Measurements from ENCODE around the gene ARPP19. TPM values are rescaled to one million over a fixed set of nuclear protein-coding genes. Genes with fewer than 3 reads are reported as not detected.
A peak's percentile ranks its signal among the peaks of the same experiment; 100 is the strongest.

Gene ARPP19
- total RNA-seq, 1 experiment from 2014 or later = 164 TPM

DNA sequence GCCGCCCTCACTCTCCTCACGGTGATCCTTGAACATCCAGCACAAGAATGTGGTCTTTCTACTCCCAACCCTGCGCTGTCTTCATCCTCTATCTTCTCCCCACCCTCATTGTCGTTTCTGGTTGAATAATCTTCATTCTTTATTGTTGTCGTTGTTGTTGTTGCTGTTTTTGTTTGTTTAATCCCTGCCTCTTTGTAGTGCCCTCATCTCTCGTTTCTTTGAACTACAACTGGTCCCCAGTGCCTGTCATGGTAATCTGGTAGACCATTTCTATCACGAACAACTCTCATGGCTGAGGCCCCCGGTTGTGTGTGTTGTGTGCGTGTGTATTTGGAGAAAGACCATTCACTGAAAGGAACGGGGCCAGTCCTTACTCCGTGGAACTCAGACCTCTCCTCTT lies 38.9 kb downstream of the ARPP19 start:
- no peaks in the 10 kb centered on the region for H3K9me3 ChIP-seq (replicated peaks)
- no peaks in the 10 kb centered on the region for H3K27me3 ChIP-seq (replicated peaks)
- peaks cover 4% of the 10 kb centered on the region; the same call in 1 of the 2 replicates for H3K36me3 ChIP-seq
- H3K4me1 ChIP-seq (replicated peaks) = peaks cover 18% of the 10 kb centered on the region
- DNase-seq (ENCODE audit: low read depth in 1 of 2, low spot score in 2 of 2) = no peak
- H3K4me3 ChIP-seq = no peak overlapping the region
- no peak overlapping the region for H3K27ac ChIP-seq

DNA sequence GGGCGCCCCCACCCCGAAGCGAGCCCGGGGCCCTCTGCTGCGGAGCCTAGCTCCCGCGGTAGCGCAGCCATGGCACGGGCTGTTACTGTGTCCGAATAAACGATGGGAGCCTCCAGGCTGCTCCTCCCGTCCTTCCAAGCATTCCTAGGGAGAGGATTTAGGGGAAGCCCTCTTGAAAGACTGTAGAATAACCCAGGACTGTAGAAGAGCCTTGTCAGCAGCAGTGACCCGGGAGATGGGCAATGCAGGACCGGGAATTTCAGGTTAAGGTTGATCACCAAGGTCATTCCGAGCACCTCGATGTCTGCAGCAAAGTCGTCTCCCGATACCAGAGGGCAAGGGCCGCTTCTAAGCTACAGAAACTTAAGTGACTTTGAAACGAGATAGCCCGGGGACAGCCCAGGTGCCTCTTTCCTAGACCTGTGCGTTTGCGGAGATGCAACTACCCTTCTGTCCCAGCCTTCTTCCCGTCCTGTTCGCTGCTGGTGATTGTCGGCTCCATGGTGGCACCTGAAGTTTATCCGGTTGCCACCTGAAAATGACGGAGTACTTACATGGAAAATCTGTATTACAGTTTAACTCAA lies 39.4 kb downstream of the ARPP19 start:
- Histone ChIP-seq H3K4me1 (replicated peaks) (peaks cover 18% of the 10 kb centered on the region), H3K27me3 (replicated peaks) (no peaks in the 10 kb centered on the region), H3K27ac (0 out of 2 replicates have a peak overlapping the region, but pooled peaks have one; percentile 24), H3K36me3 (peaks cover 4% of the 10 kb centered on the region; the same call in 1 of the 2 replicates), H3K4me3 (peak overlapping the region; percentile 91), H3K9me3 (replicated peaks) (no peaks in the 10 kb centered on the region)
- DNase-seq (ENCODE audit: low read depth in 1 of 2, low spot score in 2 of 2) = no peak

DNA sequence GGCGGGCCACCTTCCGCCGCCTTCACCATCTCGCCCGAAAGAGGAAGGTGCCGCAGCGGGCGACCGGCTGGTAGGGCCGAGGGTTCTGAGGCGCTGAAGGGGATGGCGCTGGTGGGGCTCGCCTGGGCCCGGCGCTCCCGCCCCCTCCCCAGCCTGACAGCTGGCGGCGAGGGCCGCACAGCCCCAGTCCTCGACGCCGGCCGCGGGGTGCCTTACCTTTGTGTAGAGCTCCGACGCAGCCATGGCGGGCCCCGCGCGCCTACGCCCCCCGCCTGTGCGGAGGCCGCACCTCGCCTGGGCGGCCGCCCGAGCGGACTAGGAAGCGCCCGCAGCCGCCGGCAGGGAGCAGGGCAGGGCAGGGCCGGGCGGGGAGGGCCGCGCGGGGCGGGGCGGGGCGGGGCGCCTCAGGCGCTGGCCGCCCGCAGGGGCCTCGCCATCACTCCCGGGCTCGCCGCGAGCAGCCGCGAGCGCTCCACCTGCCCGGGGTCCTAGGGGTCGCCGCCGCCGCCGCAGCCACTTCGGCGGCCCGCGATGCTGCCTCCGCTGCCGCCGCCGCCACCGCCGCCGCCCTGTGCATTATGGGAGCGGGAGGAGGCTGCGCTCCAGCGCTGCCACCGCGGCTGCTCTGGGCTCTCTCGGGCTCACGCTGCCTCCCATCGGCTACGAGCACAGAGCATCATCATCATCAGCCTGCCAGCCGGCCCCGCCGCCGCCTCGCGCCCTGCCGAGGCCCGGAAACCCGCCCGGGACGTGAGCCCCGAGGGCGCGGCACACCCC lies 40.1 kb downstream of the ARPP19 start, which contains the start of gene MYO5A:
MYO5A (minus strand) TSS at position 317 of the 777 bp plus-strand sequence; CDS start at position 243, 74 bp downstream.
- peak within 1 kb of the TSS; percentile 24; the same call in 1 of the 2 replicates for H3K27ac ChIP-seq
- no peaks in the 10 kb centered on the region for H3K27me3 ChIP-seq (replicated peaks)
- peak within 1 kb of the TSS; percentile 91 for H3K4me3 ChIP-seq
- peaks cover 20% of the 10 kb centered on the region for H3K4me1 ChIP-seq (replicated peaks)
- peak; percentile 63 to 72 for DNase-seq (ENCODE audit: low read depth in 1 of 2, low spot score in 2 of 2)
- peaks cover 4% of the 10 kb centered on the region; the same call in 1 of the 2 replicates for H3K36me3 ChIP-seq
- no peaks in the 10 kb centered on the region for H3K9me3 ChIP-seq (replicated peaks)

DNA sequence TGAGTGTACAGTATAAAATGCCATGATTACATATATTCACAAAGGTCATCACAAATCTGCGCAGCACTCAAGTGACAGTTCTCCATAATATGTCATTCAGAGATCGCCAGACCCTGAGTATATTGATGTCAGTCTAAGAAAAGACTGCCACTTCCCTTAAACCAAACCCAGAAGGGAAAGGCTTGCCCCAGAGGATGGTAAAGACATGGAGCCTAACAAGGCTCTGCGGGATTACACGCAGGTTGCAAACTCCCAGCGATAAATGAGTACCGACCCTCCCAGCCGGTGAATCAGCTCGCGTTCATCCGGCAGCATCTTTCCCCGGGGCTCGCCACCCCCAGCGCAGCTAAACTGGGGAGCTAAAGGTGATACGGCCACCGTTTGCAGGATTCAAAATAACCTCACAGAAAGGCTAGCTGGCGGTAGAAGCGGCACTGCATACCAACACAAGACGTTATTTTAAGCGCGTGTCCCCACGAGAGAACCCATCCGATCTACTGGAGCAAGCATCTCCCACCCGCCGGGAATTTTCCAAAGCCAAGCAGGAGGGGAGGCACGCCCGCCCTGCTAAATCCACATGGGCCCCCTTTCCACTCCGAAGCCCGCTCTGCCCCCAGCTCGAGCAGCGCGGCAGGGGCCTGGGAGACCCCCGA lies 40.8 kb downstream of the ARPP19 start:
- Histone ChIP-seq H3K27ac (peak overlapping the region; percentile 5; the same call in 1 of the 2 replicates), H3K27me3 (replicated peaks) (no peaks in the 10 kb centered on the region), H3K36me3 (peaks cover 4% of the 10 kb centered on the region; the same call in 1 of the 2 replicates), H3K4me3 (peak overlapping the region; percentile 91), H3K9me3 (replicated peaks) (no peaks in the 10 kb centered on the region), H3K4me1 (replicated peaks) (peaks cover 27% of the 10 kb centered on the region)
- DNase-seq (ENCODE audit: low read depth in 1 of 2, low spot score in 2 of 2) = no peak

DNA sequence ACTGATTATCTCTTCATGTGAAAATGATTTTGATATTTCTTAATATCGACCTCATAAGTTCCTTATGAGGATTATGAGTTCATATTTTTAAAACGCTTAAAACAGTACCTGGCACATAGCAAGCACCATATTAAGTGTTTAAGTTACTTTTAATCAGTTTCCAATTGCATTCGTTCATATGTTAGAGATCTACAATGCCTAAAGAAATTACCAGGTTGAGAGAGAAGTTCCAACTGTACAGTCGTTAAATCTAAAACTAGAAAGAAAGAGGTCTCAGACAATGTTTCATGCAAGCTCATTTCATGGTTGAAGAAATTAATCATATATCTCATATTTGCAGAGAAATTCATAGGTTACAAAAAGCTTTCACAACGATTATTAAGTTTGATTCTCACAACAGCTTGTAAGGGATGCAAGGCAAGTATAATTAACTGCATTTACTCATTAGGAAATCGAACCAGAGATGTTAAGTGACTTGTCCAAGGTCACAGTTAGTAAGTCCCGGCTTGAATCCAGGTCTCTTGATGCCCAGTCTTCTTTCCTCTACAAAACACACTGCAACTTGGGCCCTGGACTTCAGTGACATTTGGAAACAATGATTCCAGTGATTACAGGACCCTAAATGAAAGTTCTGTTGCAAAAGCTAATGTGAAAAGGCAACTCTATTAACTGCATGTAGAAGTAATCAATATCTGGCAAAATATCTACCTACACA lies 41.5 kb downstream of the ARPP19 start:
- no peak for DNase-seq (ENCODE audit: low read depth in 1 of 2, low spot score in 2 of 2)
- Histone ChIP-seq H3K4me3 (peak overlapping the region; percentile 91), H3K4me1 (replicated peaks) (peaks cover 34% of the 10 kb centered on the region)

DNA sequence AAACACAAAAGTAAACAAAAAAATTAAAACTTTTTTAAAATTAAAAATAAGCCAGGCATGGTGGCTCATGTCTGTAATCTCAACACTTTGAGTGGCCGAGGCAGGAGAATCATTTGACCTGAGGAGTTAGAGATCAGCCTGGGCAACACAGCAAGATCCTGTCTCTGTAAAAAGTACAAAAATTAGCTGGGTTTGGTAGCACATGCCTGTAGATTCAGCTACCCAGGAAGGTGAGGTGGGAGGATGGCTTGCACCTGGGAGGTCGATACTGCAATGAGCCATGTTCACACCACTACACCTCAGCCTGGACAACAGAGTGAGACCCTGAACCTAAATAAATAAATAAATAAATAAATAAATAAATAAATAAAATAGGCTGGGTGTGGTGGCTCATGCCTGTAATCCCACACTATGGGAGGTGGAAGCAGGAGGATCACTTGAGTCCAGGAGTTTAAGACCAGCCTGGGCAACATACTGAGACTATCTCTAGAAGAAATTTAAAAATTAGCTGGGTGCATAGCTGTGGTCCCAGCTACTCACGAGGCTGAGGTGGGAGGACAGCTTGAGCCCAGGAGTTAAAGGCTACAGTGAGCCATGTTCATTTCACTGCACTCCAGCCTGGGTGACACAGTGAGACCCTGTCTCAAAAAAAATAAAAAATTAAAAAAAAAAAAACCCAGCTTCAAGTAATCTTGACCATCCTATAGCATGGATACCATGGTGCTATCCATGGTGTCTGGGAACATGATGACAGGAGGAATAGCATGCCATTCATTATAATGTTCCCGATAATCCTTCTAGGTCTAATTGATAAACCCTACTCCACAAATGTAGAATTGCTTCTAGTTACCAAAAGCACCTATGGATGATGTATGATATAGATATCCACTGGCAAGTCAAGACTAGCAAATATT lies 44.4 kb downstream of the ARPP19 start:
- Histone ChIP-seq H3K9me3 (replicated peaks) (no peaks in the 10 kb centered on the region), H3K4me3 (no peak overlapping the region), H3K4me1 (replicated peaks) (peaks cover 32% of the 10 kb centered on the region), H3K27me3 (replicated peaks) (no peaks in the 10 kb centered on the region), H3K27ac (no peak overlapping the region), H3K36me3 (peaks cover 4% of the 10 kb centered on the region; the same call in 1 of the 2 replicates)
- no peak for DNase-seq (ENCODE audit: low read depth in 1 of 2, low spot score in 2 of 2)

More for the DNA sequence above, 41.5 kb downstream of the ARPP19 start:
- Histone ChIP-seq H3K9me3 (replicated peaks) (no peaks in the 10 kb centered on the region), H3K27ac (no peak overlapping the region), H3K27me3 (replicated peaks) (no peaks in the 10 kb centered on the region), H3K36me3 (peaks cover 4% of the 10 kb centered on the region; the same call in 1 of the 2 replicates)

DNA sequence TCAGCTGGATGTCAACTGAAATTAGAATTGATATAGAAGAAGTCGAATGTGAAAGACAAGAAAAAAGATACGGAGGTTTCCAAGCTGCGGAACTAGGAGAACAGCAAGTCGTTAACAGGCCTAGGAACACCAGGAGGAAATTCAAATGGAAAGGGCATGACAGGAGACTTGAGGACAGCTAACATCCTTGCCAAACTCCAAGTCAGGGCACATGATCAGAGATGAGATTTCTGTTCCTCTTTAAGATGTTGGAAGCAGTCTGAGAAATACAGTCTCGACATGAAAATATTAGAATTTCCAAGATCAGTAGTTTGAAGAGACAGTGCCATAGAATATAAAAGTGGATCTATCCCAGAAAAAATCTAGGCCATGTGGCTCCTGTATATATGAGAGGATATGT lies 45.2 kb downstream of the ARPP19 start:
- H3K4me3 ChIP-seq = no peak overlapping the region
- H3K27me3 ChIP-seq (replicated peaks) = no peaks in the 10 kb centered on the region
- H3K27ac ChIP-seq = peak overlapping the region; percentile 15; the same call in 1 of the 2 replicates
- no peaks in the 10 kb centered on the region for H3K9me3 ChIP-seq (replicated peaks)
- peaks cover 26% of the 10 kb centered on the region for H3K4me1 ChIP-seq (replicated peaks)
- no peaks in the 10 kb centered on the region for H3K36me3 ChIP-seq
- no peak for DNase-seq (ENCODE audit: low read depth in 1 of 2, low spot score in 2 of 2)

DNA sequence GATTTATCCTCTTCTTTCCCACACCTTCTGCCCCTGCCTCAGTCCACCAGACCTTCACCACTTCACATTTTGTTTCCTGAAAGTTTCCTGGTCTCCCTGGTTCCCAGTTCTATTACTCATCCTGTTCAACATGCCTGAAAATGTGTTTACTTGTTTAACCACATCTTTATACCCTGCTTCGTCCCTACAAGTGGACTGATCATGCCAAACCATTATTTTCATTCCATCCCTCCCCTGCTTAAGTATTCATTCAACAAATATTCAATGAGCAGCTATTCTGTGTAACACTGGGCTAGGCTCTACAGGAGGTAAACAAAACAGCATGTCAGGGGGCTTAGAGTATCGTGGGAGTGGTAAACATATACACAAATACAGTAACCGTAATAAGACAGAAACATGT lies 45.6 kb downstream of the ARPP19 start:
- H3K9me3 ChIP-seq (replicated peaks) = no peaks in the 10 kb centered on the region
- H3K4me3 ChIP-seq = no peak overlapping the region
- H3K27ac ChIP-seq = peak overlapping the region; percentile 69
- H3K36me3 ChIP-seq = no peaks in the 10 kb centered on the region
- H3K4me1 ChIP-seq (replicated peaks) = peaks cover 23% of the 10 kb centered on the region
- no peaks in the 10 kb centered on the region for H3K27me3 ChIP-seq (replicated peaks)
- DNase-seq (ENCODE audit: low read depth in 1 of 2, low spot score in 2 of 2) = peak in 1 of 2 experiments; percentile 78

DNA sequence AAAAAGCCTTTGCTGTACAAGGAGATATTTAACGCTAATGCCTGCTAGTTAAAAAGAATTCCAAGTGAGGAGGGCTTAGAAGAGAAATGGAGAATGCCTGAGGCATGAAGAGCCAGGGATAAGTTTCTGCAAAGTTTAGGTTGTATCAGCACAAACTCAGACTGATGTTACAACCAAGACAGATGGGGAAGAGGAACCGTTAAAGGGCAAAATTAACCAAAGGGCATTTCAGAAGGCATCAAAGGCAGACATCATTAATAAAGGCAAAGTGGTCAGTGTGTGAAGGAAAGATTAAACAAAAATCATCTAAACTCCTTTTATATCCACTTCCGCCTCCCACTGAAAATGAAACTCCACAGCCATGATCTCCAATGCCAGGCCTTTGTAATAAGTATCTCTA lies 47.1 kb downstream of the ARPP19 start:
- no peaks in the 10 kb centered on the region for H3K27me3 ChIP-seq (replicated peaks)
- no peak for DNase-seq (ENCODE audit: low read depth in 1 of 2, low spot score in 2 of 2)
- H3K36me3 ChIP-seq = no peaks in the 10 kb centered on the region
- H3K4me3 ChIP-seq = no peak overlapping the region
- H3K9me3 ChIP-seq (replicated peaks) = no peaks in the 10 kb centered on the region
- H3K4me1 ChIP-seq (replicated peaks) = peaks cover 16% of the 10 kb centered on the region
- no peak overlapping the region for H3K27ac ChIP-seq

DNA sequence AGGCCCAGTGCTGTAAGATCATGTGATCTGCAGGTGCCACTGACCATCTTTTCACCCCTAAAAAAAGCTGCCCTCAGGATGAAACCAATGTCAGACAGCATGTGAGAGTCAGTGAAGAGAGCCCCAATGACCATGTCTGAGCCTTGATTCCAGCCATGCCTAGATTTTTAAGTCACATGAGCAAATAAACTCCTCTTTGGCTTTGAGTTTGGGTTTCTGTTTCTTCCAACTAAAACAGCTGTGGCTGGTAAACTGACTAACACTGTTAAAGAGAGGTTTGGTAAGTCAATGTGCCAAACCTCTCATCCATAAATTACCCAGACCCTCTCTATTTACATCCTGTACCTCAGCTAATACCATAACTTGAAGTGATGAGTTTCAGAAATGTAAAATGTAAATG lies 48.4 kb downstream of the ARPP19 start:
- Histone ChIP-seq H3K27me3 (replicated peaks) (no peaks in the 10 kb centered on the region), H3K9me3 (replicated peaks) (no peaks in the 10 kb centered on the region), H3K27ac (no peak overlapping the region), H3K36me3 (no peaks in the 10 kb centered on the region), H3K4me3 (no peak overlapping the region), H3K4me1 (replicated peaks) (peaks cover 16% of the 10 kb centered on the region)
- DNase-seq (ENCODE audit: low read depth in 1 of 2, low spot score in 2 of 2) = no peak

DNA sequence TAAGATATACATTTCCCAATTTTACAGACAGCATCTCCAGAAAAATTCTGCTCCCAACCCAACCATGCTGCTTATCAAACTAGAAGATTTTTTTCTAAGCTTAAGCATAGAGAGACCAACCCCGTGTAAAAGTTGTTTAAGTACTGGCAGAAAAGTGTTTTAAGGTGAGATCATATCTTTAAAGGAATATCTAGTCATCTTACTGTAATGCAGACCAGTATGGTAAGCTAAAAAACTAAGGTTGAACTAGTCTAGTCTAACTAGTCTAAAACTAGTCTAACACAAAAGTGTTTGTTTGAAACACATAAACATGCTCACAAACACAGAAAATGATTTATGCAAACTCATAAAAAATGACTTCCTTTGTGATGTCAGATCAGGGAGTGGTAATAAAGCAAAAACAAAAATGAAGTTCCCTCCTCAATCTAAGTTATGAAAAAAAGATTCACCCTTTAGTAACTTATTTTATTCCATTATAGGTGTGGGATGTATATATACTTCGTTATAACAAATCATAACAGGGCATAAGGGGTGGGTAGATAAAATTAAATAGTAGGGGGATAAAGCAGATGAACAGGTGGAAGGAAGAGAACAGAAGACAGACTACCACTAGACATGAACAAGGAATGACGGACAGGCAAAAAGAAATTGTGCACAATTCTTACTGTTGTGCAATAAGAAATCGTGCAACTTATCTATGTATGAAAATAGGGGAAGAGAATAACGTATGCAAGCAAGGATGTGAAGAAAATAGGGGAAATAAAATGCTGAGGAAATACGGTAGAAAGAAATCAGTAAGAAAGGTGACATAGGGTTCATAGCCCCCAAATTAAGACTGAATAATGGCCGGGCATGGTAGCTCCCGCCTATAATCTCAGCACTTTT lies 50.1 kb downstream of the ARPP19 start:
- no peaks in the 10 kb centered on the region for H3K9me3 ChIP-seq (replicated peaks)
- DNase-seq (ENCODE audit: low read depth in 1 of 2, low spot score in 2 of 2) = no peak

DNA sequence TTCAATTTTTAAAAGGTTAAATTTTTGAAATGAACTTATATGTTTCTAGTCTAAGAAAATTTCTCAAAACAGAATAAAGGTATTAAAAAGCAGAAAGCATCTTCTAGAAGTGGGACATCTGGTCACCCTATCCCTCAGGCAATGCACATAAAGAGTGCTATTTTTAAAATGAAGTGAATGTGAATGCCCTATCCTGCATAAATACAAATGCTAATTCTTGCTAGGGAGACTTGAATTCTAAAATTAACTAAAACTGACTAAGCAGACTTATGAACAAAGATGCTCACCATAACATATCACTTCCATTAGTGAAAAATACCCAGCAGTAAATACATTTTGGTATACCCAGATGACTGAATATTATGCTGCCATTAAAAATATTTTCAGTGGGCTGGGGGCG lies 51.8 kb downstream of the ARPP19 start:
- DNase-seq (ENCODE audit: low read depth in 1 of 2, low spot score in 2 of 2) = no peak

More for the DNA sequence above, 50.1 kb downstream of the ARPP19 start:
- no peak overlapping the region for H3K27ac ChIP-seq
- peaks cover 14% of the 10 kb centered on the region for H3K4me1 ChIP-seq (replicated peaks)
- H3K27me3 ChIP-seq (replicated peaks) = no peaks in the 10 kb centered on the region
- H3K4me3 ChIP-seq = no peak overlapping the region
- H3K36me3 ChIP-seq = no peaks in the 10 kb centered on the region

More for the DNA sequence above, 51.8 kb downstream of the ARPP19 start:
- Histone ChIP-seq H3K4me3 (no peak overlapping the region), H3K27me3 (replicated peaks) (no peaks in the 10 kb centered on the region), H3K9me3 (replicated peaks) (no peaks in the 10 kb centered on the region), H3K36me3 (no peaks in the 10 kb centered on the region), H3K27ac (no peak overlapping the region), H3K4me1 (replicated peaks) (no peaks in the 10 kb centered on the region)

Measured in SJSA1 (cell line).